Measurements from ENCODE around the gene SPATA6L. TPM values are rescaled to one million over a fixed set of nuclear protein-coding genes. Genes with fewer than 3 reads are reported as not detected.
"Not testable (repeated sequence)": the region's sequence is repeated elsewhere in the genome, so short reads cannot be mapped to it uniquely, and the experiment has no call there.

SPATA6L gene
- polyA plus RNA-seq, 5 donors: 4.8 to 8.0 (median 7.3) TPM

- DNase-seq: no peak
Measured at GRCh38 chr9:4639420-4639819, 26.9 kb downstream of the SPATA6L start.

DNA sequence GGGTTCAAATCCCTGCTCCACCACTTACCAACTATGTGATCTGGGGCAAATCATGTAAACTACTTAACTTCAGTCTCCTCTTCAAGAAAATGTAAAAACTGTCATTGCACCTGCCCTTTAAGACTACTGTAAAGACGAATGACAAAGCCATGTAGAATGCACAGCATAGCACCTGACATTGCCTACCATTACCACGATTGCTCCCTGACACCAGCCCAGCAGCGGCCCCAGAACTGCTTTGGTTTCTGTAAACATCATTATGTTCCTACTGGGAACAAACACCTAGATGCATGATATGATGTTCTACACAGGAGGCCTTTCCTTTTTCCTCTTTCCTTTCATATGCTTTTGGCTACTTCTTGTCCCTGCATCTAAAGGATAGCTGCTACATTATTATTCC lies 27.3 kb downstream of the SPATA6L start:
- DNase-seq: no peak

DNA sequence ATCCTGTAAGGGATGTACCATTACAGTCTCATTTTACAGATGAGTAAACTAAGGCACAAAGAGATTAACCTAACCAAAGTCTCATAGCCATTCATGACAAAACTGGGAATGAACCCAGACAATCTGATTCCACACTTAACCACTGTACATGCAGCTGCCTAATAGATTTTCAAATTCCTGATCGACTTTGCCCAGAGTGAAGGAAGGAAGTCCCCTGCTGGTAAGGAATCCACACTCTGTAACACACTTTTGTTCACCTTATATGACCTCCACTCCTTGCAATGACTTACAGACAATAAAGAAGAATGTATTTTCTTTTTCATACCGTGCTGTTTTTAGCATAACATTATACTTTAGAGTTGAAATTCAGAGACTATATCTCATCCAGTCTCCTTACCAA lies 35.4 kb downstream of the SPATA6L start:
- no peak for DNase-seq

GRCh38 chr9:4622016-4622415 lies 44.3 kb downstream of the SPATA6L start:
- DNase-seq: peak in 1 of 2 donors; percentile 3

DNA sequence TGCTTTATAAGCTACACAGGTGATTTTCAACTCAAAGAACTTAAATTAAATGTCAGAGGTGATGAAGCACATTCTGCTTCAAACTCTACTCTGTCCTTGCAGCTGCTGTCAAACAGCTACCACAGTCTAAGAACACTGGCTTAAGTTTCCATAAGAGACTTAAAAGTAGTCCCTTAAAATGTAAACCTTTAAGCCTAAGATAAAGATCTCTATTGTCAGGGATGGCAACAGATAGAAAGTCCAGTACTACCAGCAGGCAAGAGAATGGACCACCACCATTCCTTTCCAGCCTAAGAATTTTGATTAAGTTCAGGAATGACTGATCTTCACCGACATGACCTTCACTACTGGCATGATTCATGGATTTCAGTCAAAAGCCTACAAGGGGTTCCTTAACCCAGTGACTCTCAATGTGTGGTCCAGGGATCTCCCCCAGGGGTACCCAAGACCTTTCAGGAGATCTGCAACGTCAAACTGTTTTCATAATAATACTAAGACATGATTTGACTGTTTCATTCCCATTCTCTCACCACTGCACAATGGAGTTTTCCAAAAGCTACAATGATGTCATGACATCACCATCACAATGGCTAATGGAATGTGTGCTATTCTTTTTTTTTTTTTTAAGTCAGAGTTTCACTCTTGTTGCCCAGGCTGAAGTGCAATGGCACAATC lies 45.3 kb downstream of the SPATA6L start:
- no peak for DNase-seq

DNA sequence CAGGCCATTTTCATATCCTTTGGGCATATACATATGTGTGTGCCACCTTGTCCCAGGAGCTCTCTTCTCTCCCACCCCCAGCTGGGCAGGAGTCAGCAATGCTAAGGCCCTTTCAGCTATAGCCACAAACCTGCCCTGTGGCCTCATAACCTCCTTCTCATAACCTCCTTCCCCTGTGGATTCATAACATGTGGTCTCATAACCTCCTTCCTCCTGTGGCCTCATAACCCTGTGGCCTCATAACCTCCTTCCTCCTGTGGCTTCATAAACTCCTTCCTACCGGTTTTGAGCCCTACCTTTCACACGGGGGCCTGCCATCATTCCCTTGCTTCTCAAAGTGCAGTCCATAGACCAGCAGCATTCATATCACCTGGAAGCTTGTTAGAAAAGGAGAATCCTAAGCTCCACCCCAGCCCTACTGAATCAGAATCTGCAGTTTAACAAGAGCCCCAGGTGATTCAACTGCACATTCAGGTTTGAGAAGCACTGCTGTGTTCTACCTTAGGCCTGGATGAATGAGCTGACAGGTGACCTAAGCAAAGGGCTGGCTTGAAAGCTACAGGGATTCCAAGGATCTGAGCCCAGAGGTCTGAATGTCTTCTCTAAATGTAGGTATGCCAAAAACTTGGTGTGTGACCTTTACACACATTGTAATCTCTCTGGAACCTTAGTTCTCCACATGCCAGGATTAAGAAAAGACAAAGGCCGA lies 46.1 kb downstream of the SPATA6L start:
- no peak for DNase-seq

- DNase-seq: no peak
Measured at GRCh38 chr9:4618700-4619099, 47.6 kb downstream of the SPATA6L start.

- DNase-seq: no peak
Measured at GRCh38 chr9:4617752-4618151, 48.5 kb downstream of the SPATA6L start.

GRCh38 chr9:4615778-4616177 lies 50.5 kb downstream of the SPATA6L start:
- no peak for DNase-seq

DNA sequence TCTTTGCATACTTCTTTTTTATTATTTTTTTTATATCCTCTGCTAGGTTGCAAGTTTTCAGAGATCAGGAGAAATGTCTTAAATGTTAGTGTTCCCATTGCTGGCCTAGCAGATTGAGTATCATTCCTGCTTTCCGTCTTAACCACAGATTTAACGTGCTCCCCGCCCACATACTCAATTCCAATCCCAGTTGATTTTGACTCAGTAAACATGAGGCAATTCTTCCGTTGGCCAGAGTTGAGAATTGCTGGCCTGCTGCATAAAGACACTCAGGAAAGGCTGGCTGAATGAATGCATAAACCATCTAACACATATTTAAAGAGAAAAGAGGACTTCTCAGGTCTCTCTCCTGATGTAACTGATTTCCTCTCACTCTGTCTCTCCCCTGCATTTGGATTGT lies 51.0 kb downstream of the SPATA6L start:
- DNase-seq: no peak

DNA sequence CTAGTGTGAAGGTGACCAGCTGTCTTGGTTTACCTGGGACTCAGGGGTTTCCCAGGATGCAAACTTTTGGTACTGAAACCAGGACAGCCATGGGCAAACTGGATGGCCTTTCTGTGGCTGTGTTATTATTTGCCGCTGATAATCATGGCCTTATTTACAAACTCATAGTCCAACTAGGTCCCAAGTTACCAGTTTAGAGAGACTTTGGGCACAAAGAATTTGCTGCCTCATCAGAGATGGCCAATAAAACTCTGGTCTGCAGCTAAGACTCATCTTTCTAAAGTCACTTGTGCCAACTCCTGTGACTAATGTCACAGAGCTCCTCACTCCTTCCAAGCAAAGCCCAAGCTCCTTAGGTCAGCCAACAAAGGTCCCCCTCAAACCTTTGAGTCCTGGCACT lies 51.7 kb downstream of the SPATA6L start:
- DNase-seq: no peak

- DNase-seq: not testable (repeated sequence)
Measured at GRCh38 chr9:4606033-4606432, 60.2 kb downstream of the SPATA6L start.

GRCh38 chr9:4604678-4605095 lies 61.6 kb downstream of the SPATA6L start:
- peak; percentile 36 to 55 for DNase-seq

GRCh38 chr9:4603830-4604229 lies 62.5 kb downstream of the SPATA6L start:
- no peak for DNase-seq

- DNase-seq: no peak
Measured at GRCh38 chr9:4600368-4600767, 65.9 kb downstream of the SPATA6L start.

- DNase-seq: no peak
Measured at GRCh38 chr9:4596165-4596922, 69.9 kb downstream of the SPATA6L start.

- no peak for DNase-seq
Measured at GRCh38 chr9:4594994-4595393, 71.3 kb downstream of the SPATA6L start.

GRCh38 chr9:4594545-4594944 lies 71.7 kb downstream of the SPATA6L start:
- DNase-seq: no peak

GRCh38 chr9:4592886-4593285 lies 73.4 kb downstream of the SPATA6L start:
- DNase-seq: no peak

- no peak for DNase-seq
Measured at GRCh38 chr9:4592295-4592694, 74.0 kb downstream of the SPATA6L start.

DNA sequence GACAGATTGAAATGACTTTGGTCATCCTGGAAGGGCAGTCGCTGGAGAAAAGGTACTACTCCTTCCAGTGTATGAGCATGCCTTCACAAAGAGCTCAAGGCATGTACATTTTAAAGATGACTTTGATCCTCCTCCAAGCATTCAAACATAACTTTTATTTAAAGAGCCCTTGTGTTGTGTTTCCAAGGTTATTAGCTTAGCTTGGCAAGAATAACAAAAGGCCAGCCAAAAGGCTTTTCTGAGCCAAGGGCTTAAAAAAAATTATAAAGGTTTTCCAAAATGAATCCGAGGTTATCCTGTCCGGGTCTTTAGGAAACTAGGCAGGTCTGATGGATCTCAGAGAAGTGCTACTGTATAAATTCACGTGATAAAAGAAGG lies 75.2 kb downstream of the SPATA6L start:
- peak; percentile 41 for DNase-seq

DNA sequence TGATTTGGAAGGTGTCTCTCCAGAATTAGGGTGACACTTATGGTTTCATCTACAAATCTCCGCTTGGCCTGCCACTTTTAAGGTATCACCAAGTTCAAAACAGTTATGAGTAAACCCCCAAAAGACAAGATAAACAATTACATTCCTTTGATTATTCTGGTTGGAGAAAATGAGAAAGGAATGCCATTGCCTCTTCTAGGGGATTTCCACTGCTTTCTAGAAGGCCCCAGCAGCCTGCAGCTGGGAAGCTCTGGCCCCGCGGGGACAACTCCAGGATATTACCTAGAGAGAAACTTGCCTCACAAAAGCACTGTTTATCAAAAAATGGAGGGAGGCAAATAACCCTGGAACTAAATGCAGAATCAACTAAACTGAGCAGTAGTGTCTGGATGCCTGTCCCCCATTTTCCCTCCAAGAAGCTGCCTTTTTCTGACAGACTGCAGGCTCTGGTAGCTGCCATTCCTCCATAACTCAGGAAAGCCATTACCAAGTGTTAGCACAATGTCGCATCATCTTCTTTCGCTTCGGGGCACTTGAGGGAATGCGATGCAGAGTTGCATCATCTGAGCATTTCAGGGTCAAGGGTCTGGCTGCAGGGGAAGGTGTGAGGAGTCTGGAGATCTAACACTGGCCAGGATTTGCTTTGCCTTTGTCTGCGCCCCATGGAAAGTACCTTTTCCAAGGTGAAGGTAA lies 75.7 kb downstream of the SPATA6L start:
- peak in 1 of 2 donors; percentile 32 for DNase-seq
